Panc1 (cell line): ENCODE measurements around the gene MBTD1. TPM values are rescaled to one million over a fixed set of nuclear protein-coding genes. Genes with fewer than 3 reads are reported as not detected.

ENCODE experiments used
- ATAC-seq: fragments of 200-7000 bp; cut with Tn5 transposase; 2 replicates; pipeline ENCODE4 v1.9.1; 2020; ENCODE audit warnings: mild to moderate bottlenecking, moderate library complexity
- BruUV-seq: library from RNA; stranded (reverse); fragments of 400-500 nt; replicated peaks from 2 replicates; lab custom pipeline; 2021; lab: Mats Ljungman, UMichigan
- CTCF ChIA-PET: fragments of 300-600 bp; sonication (Branson Sonifier 250); formaldehyde crosslinking; loops from one replicate; lab custom pipeline; 2022; ENCODE audit warnings: antibody characterized with exemption; lab: Charles Lee
- POLR2A ChIA-PET: fragments of 300-600 bp; sonication (Branson Sonifier 250); formaldehyde crosslinking; loops from one replicate; lab custom pipeline; 2022; ENCODE audit warnings: antibody characterized with exemption; lab: Charles Lee
- DNase-seq: peaks from one replicate; pipeline ENCODE4 v3.0.0-alpha.2; 2010; ENCODE audit warnings: low read depth, low spot score
- H3K27ac ChIP-seq: 2 replicates; pipeline ENCODE4 v1.5.1; 2011; ENCODE audit warnings: mild to moderate bottlenecking, low read length, inconsistent platforms
- H3K27me3 ChIP-seq: fragments of 200-500 bp; sonication (Bioruptor generic); 2 replicates; pipeline ENCODE4 v1.6.0; 2014; ENCODE audit warnings: low read length, inconsistent platforms; ENCODE audit not compliant: control insufficient read depth, insufficient read depth
- H3K36me3 ChIP-seq: fragments of 200-500 bp; sonication (Bioruptor generic); 2 replicates; pipeline ENCODE4 v1.5.1; 2014; ENCODE audit warnings: inconsistent platforms, mild to moderate bottlenecking, low read length, moderate library complexity; ENCODE audit not compliant: control insufficient read depth, insufficient read depth
- H3K4me1 ChIP-seq: 2 replicates; pipeline ENCODE4 v1.5.1; 2011; ENCODE audit warnings: inconsistent platforms, mild to moderate bottlenecking, low read length, moderate library complexity; ENCODE audit not compliant: control insufficient read depth, insufficient read depth
- H3K4me3 ChIP-seq, 2 experiments: 2 replicates each; pipeline ENCODE4 v1.5.1; 2011 to 2012; ENCODE audit warnings: low read depth in 2 of 2, low read length in 2 of 2, mild to moderate bottlenecking in 2 of 2, inconsistent platforms in 1 of 2, moderate library complexity in 1 of 2
- H3K9me3 ChIP-seq: fragments of 200-500 bp; sonication (Bioruptor generic); 2 replicates; pipeline ENCODE4 v1.5.1; 2014; ENCODE audit warnings: low read depth, mild to moderate bottlenecking, inconsistent platforms, low read length, moderate library complexity; ENCODE audit not compliant: control insufficient read depth, insufficient read depth
- POLR2AphosphoS5 ChIP-seq: IDR thresholded peaks from 2 replicates; pipeline ENCODE4 v1.6.1; 2012; ENCODE audit warnings: mild to moderate bottlenecking, low read depth, low read length, moderate library complexity
- SIN3A ChIP-seq: IDR thresholded peaks from 2 replicates; pipeline ENCODE4 v1.6.1; 2012; ENCODE audit warnings: low read depth, mild to moderate bottlenecking, low read length, moderate library complexity, borderline replicate concordance; ENCODE audit not compliant: insufficient read depth
- TCF7L2 ChIP-seq: IDR thresholded peaks from 2 replicates; pipeline ENCODE4 v1.6.1; 2011; ENCODE audit warnings: mild to moderate bottlenecking, low read depth, low read length, inconsistent platforms
- in situ Hi-C: cut with HindIII; loops from 2 replicates; pipeline ENCODE4 v1.10.0; 2016; ENCODE audit warnings: low sequenced_read_pairs, low pct_unique_long_range_greater_than_20kb
- intact Hi-C: fragments of 100-400 bp; cut with micrococcal nuclease; formaldehyde crosslinking; loops from one replicate; pipeline ENCODE4 v1.10.0; 2022; ENCODE audit not compliant: unreplicated experiment
- total RNA-seq: library from RNA; stranded (reverse); gene quantifications from one replicate; pipeline ENCODE4 v1.2.1, GENCODE V29; 2021; ENCODE audit not compliant: unreplicated experiment
- TF ChIP-seq, protein P1 (sequence below): fragments of 450-650 bp; IDR thresholded peaks from 2 replicates; pipeline ENCODE4 v1.5.1; 2017; ENCODE audit warnings: mild to moderate bottlenecking
- TF ChIP-seq, protein P2 (sequence below), 2 experiments: IDR thresholded peaks; 2 replicates each; pipeline ENCODE4 v1.6.1; 2011 to 2012; ENCODE audit warnings: low read depth in 2 of 2, control low read depth in 1 of 2, low read length in 1 of 2, mild to moderate bottlenecking in 1 of 2, moderate library complexity in 1 of 2; ENCODE audit not compliant: insufficient read depth in 1 of 2

MBTD1 gene
- total RNA-seq, 1 experiment from 2014 or later, result 16.6 TPM

DNA sequence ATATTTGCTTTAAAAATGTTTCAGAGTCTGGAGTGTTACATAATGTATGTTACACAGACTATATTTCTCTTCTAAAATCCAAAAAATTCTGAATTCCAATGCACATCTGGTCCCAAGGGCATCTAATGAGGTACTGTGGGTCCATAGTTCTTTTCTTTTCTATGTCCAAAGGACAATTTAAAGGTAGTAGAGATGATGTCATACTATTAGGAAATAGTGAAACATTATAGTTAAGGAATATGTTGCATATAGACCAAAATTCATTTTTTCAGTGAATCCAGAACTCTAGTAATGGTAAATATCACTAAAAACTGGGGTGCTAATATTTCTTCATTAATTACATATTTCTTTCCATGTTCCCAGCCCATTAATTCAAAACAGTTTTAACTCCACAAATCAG is 70.7 kb downstream of the MBTD1 start:
- Histone ChIP-seq H3K36me3 (peaks cover 19% of the 10 kb centered on the region), H3K9me3 (no peaks in the 10 kb centered on the region), H3K4me1 (no peaks in the 10 kb centered on the region), H3K27ac (no peak overlapping the region), H3K4me3 (no peak overlapping the region), H3K27me3 (no peaks in the 10 kb centered on the region)
- BruUV-seq, result no TSS peak
- POLR2A ChIA-PET, result no interaction called here
- DNase-seq (no peak), ATAC-seq (no peak)
- TF ChIP-seq, protein P1, sequence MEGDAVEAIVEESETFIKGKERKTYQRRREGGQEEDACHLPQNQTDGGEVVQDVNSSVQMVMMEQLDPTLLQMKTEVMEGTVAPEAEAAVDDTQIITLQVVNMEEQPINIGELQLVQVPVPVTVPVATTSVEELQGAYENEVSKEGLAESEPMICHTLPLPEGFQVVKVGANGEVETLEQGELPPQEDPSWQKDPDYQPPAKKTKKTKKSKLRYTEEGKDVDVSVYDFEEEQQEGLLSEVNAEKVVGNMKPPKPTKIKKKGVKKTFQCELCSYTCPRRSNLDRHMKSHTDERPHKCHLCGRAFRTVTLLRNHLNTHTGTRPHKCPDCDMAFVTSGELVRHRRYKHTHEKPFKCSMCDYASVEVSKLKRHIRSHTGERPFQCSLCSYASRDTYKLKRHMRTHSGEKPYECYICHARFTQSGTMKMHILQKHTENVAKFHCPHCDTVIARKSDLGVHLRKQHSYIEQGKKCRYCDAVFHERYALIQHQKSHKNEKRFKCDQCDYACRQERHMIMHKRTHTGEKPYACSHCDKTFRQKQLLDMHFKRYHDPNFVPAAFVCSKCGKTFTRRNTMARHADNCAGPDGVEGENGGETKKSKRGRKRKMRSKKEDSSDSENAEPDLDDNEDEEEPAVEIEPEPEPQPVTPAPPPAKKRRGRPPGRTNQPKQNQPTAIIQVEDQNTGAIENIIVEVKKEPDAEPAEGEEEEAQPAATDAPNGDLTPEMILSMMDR, result no peak
- no peak for TF ChIP-seq TCF7L2
- TF ChIP-seq, protein P2, sequence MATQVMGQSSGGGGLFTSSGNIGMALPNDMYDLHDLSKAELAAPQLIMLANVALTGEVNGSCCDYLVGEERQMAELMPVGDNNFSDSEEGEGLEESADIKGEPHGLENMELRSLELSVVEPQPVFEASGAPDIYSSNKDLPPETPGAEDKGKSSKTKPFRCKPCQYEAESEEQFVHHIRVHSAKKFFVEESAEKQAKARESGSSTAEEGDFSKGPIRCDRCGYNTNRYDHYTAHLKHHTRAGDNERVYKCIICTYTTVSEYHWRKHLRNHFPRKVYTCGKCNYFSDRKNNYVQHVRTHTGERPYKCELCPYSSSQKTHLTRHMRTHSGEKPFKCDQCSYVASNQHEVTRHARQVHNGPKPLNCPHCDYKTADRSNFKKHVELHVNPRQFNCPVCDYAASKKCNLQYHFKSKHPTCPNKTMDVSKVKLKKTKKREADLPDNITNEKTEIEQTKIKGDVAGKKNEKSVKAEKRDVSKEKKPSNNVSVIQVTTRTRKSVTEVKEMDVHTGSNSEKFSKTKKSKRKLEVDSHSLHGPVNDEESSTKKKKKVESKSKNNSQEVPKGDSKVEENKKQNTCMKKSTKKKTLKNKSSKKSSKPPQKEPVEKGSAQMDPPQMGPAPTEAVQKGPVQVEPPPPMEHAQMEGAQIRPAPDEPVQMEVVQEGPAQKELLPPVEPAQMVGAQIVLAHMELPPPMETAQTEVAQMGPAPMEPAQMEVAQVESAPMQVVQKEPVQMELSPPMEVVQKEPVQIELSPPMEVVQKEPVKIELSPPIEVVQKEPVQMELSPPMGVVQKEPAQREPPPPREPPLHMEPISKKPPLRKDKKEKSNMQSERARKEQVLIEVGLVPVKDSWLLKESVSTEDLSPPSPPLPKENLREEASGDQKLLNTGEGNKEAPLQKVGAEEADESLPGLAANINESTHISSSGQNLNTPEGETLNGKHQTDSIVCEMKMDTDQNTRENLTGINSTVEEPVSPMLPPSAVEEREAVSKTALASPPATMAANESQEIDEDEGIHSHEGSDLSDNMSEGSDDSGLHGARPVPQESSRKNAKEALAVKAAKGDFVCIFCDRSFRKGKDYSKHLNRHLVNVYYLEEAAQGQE (IDR thresholded peaks at IDR 0.05; ENCODE audit: insufficient read depth in 1 of 2, low read depth in 2 of 2, low read length in 1 of 2), result no peak
- intact Hi-C loops (no loop called here), in situ Hi-C loops (no loop called here)
- CTCF ChIA-PET, result no interaction called here

DNA sequence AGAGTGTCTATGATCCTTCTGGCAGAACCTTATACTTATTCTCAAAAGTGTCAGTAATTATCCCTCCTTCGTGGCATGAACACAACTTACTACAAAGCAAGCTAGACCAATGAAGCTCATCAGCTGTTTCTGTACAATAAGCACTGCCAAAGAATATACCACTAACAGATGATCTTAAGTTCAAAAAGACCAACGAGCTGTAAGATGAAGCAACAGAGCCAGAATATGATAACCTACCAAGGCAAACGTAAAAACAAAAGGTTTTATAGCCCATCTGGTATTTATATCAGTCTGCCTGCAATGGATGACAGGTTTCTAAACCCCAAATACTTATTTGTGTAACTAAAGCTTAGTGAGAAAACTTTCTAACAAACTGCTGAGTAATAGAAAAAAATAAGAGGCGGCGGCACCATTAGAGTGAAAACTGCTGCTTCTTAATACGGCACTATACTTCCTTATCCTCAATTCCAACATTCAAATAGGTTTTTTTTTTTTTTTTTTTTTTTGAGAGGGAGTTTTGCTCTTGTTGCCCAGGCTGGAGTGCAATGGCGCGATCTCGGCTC is 71.5 kb downstream of the MBTD1 start:
- ChIA-PET CTCF (no interaction called here), POLR2A (no interaction called here)
- Histone ChIP-seq H3K9me3 (no peaks in the 10 kb centered on the region), H3K27ac (no peak overlapping the region), H3K27me3 (no peaks in the 10 kb centered on the region), H3K36me3 (peaks cover 25% of the 10 kb centered on the region), H3K4me1 (no peaks in the 10 kb centered on the region), H3K4me3 (no peak overlapping the region)
- in situ Hi-C loops, result no loop called here
- intact Hi-C loops, result no loop called here
- TF ChIP-seq POLR2AphosphoS5 (no peak), TCF7L2 (no peak), SIN3A (no peak)
- TF ChIP-seq, protein P2 (IDR thresholded peaks at IDR 0.05; ENCODE audit: insufficient read depth in 1 of 2, low read depth in 2 of 2, low read length in 1 of 2), result no peak
- TF ChIP-seq, protein P1, result no peak
- no peak for ATAC-seq
- no TSS peak for BruUV-seq
- DNase-seq, result no peak
